Measurements from ENCODE around the gene SAMD4A.

The SAMD4A gene

DNA sequence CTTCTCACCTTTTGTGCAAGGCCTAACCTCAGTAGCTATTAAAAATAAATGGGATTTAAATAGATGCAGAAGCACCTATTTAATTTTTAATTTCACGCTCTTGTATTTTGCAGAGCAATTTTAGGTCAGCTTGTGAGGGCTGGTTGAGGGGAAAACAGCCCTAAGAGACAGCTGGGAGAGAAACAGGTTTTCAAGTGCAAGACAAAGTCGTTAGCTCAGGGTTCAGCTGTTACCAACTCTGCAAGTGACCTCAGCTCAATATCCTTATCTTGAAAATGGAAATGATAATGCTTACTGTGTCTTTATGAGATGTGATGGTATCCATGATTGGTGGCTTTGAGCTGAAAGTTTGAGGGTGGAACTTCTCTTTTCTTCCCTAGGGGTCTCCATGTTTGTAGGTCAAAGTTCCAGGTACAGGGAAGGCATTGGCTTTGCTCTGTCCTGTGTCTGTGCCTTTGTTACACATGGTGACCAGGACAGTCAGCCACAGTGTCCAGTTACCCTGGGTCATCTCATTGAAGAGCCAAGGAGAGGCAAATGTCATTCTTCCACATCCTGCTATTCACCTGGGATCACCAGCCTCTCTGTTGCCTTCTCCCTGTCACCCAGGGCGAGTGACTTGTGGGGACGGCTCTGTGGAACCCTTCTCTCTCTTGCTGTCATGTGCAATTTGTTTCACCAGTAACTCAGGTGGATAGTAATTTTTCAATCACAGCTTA, 100.3 kb downstream of the SAMD4A start:
- no peaks in the 10 kb centered on the region for H3K27me3 ChIP-seq (ENCODE audit: control insufficient read depth, insufficient read depth, low read length, poor library complexity, severe bottlenecking)

GRCh38 chr14:54667764-54668163, 100.8 kb downstream of the SAMD4A start:
- Histone ChIP-seq H3K36me3 (ENCODE audit: control insufficient read depth, insufficient read depth, low read length) (no peaks in the 10 kb centered on the region), H3K9me3 (ENCODE audit: control insufficient read depth, low read length) (no peaks in the 10 kb centered on the region), H3K27ac (ENCODE audit: insufficient read depth, low read depth, low read length, poor library complexity, severe bottlenecking) (no peak overlapping the region), H3K27me3 (ENCODE audit: control insufficient read depth, insufficient read depth, low read length, poor library complexity, severe bottlenecking) (no peaks in the 10 kb centered on the region), H3K4me3 (ENCODE audit: insufficient read depth, low read depth, low read length) (no peak overlapping the region), H3K4me1 (ENCODE audit: control insufficient read depth, insufficient read depth, low read length) (peaks cover 3% of the 10 kb centered on the region)
- WGBS, 2 experiments: 90 to 93% methylated on average over 8 of the region's 8 CpGs

More for the DNA sequence above, 100.3 kb downstream of the SAMD4A start:
- no peaks in the 10 kb centered on the region for H3K36me3 ChIP-seq (ENCODE audit: control insufficient read depth, insufficient read depth, low read length)
- no peaks in the 10 kb centered on the region for H3K9me3 ChIP-seq (ENCODE audit: control insufficient read depth, low read length)
- H3K4me3 ChIP-seq (ENCODE audit: insufficient read depth, low read depth, low read length): no peak overlapping the region
- peaks cover 6% of the 10 kb centered on the region for H3K4me1 ChIP-seq (ENCODE audit: control insufficient read depth, insufficient read depth, low read length)
- H3K27ac ChIP-seq (ENCODE audit: insufficient read depth, low read depth, low read length, poor library complexity, severe bottlenecking): no peak overlapping the region
- 90 to 98% methylated on average over 4 of the region's 4 CpGs for WGBS, 2 experiments

GRCh38 chr14:54669721-54670561, 103.0 kb downstream of the SAMD4A start:
- no peak overlapping the region for H3K27ac ChIP-seq (ENCODE audit: insufficient read depth, low read depth, low read length, poor library complexity, severe bottlenecking)
- 85 to 86% methylated on average over 19 to 20 of the region's 20 CpGs for WGBS, 2 experiments
- no peaks in the 10 kb centered on the region for H3K36me3 ChIP-seq (ENCODE audit: control insufficient read depth, insufficient read depth, low read length)
- H3K4me3 ChIP-seq (ENCODE audit: insufficient read depth, low read depth, low read length): no peak overlapping the region
- peaks cover 7% of the 10 kb centered on the region for H3K4me1 ChIP-seq (ENCODE audit: control insufficient read depth, insufficient read depth, low read length)
- no peaks in the 10 kb centered on the region for H3K9me3 ChIP-seq (ENCODE audit: control insufficient read depth, low read length)
- no peaks in the 10 kb centered on the region for H3K27me3 ChIP-seq (ENCODE audit: control insufficient read depth, insufficient read depth, low read length, poor library complexity, severe bottlenecking)

DNA sequence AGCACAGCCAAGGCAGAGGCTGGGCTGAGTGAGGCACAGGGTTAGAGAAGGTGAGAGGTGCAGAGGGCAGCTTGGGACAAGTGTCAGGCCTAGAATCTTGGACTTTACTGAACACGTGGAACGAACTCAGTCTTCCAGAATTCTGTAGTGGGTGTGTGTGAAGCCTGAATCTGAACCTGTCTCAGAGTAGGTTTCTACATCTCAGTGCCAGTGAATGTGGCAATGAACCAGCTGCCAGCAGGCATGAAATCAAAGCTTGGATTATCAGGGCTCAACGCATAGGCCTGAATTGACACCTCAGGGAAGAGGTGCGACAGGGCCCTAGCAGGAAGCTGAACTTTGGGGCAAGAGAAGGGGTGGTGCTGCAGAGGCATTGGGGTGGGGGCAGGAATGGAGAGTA, 104.6 kb downstream of the SAMD4A start:
- Histone ChIP-seq H3K36me3 (ENCODE audit: control insufficient read depth, insufficient read depth, low read length) (no peaks in the 10 kb centered on the region), H3K27ac (ENCODE audit: insufficient read depth, low read depth, low read length, poor library complexity, severe bottlenecking) (no peak overlapping the region), H3K4me1 (ENCODE audit: control insufficient read depth, insufficient read depth, low read length) (peaks cover 15% of the 10 kb centered on the region), H3K4me3 (ENCODE audit: insufficient read depth, low read depth, low read length) (no peak overlapping the region), H3K27me3 (ENCODE audit: control insufficient read depth, insufficient read depth, low read length, poor library complexity, severe bottlenecking) (no peaks in the 10 kb centered on the region), H3K9me3 (ENCODE audit: control insufficient read depth, low read length) (no peaks in the 10 kb centered on the region)
- WGBS, 2 experiments: 94% methylated on average over 4 of the region's 4 CpGs

DNA sequence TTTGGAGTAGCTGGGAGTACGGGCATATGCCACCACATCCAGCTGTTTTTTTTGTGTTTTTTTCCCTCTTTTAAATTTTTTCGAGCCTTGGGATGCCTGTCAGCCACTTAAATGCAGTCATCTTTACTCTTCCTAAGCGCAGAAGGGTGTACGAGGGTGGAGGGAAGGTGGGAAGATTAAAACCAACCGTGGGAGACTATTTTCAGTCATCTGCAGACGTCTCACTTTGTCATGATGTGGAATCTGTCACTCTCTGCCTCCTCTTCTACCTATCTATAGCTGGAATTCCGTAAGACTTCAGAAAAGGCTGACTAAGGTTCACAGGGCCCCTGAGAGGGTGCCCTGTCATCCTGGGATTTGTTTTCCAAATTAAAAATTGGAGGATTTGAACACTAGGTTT, 105.3 kb downstream of the SAMD4A start:
- Histone ChIP-seq H3K27ac (ENCODE audit: insufficient read depth, low read depth, low read length, poor library complexity, severe bottlenecking) (no peak overlapping the region), H3K4me1 (ENCODE audit: control insufficient read depth, insufficient read depth, low read length) (peaks cover 20% of the 10 kb centered on the region), H3K9me3 (ENCODE audit: control insufficient read depth, low read length) (no peaks in the 10 kb centered on the region), H3K36me3 (ENCODE audit: control insufficient read depth, insufficient read depth, low read length) (no peaks in the 10 kb centered on the region), H3K27me3 (ENCODE audit: control insufficient read depth, insufficient read depth, low read length, poor library complexity, severe bottlenecking) (no peaks in the 10 kb centered on the region), H3K4me3 (ENCODE audit: insufficient read depth, low read depth, low read length) (no peak overlapping the region)
- 83 to 84% methylated on average over 7 of the region's 7 CpGs for WGBS, 2 experiments

DNA sequence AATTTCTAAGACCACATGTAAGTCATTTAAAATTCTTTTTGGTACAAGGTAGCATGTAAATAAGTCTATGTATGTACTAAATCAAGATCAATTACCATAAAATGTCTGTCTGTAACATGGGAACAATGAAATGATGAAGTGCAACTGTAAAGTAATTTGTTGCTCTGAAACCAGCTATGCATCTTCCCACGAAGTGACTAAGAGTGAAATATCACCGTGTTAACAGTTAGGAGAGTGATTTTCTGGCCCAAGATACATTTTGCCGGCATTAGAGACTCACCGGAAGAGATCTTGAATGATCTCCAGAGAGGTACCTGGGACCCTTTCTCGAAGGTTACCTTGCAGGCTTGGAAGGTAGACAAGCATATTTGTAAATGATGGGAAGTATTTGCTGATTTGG, 105.8 kb downstream of the SAMD4A start:
- Histone ChIP-seq H3K4me3 (ENCODE audit: insufficient read depth, low read depth, low read length) (no peak overlapping the region), H3K27ac (ENCODE audit: insufficient read depth, low read depth, low read length, poor library complexity, severe bottlenecking) (no peak overlapping the region), H3K36me3 (ENCODE audit: control insufficient read depth, insufficient read depth, low read length) (no peaks in the 10 kb centered on the region), H3K4me1 (ENCODE audit: control insufficient read depth, insufficient read depth, low read length) (peaks cover 25% of the 10 kb centered on the region), H3K27me3 (ENCODE audit: control insufficient read depth, insufficient read depth, low read length, poor library complexity, severe bottlenecking) (no peaks in the 10 kb centered on the region), H3K9me3 (ENCODE audit: control insufficient read depth, low read length) (no peaks in the 10 kb centered on the region)
- WGBS, 2 experiments: 92 to 94% methylated on average over 5 of the region's 5 CpGs

DNA sequence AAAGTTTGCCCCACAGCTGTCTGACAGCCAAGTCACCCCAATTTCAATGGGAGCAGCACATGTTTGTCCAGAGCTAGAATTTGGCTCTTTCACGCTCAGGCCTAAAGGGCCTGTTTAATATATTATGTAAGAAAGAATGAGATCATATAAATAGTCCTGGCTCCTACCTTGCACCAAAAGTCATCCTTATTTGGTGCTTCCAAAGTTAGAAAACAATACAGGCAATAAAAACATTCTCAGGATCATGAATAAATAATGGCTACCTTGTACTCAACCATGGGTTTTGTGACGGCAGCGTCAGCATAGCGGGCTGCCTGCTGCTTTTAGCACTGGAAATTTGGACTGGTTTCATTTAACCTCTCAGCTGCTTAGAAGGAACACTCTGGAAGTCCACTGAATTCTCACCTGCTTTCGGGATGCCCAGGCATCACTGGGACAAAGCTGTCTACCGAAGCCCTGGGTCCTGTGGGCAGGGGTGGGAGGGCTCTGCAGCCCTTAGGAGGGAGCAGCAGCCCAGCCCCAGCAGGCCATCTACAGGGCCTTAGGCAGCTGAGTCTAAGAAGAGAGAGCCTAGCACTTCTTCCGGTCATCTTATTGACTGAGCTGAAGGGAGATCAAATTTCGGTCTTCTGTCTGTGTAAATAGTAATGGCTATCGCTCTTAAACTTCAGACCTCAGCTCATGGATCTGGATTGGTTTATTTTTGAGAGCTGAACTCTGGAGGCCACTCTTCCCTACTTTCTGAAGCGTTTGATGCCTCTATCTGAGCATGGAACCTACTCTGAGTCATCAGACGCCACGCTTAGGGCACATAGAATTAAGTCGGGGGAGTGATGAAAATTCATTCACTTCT, 106.5 kb downstream of the SAMD4A start:
- Histone ChIP-seq H3K27ac (ENCODE audit: insufficient read depth, low read depth, low read length, poor library complexity, severe bottlenecking) (no peak overlapping the region), H3K27me3 (ENCODE audit: control insufficient read depth, insufficient read depth, low read length, poor library complexity, severe bottlenecking) (no peaks in the 10 kb centered on the region), H3K36me3 (ENCODE audit: control insufficient read depth, insufficient read depth, low read length) (no peaks in the 10 kb centered on the region), H3K9me3 (ENCODE audit: control insufficient read depth, low read length) (no peaks in the 10 kb centered on the region), H3K4me1 (ENCODE audit: control insufficient read depth, insufficient read depth, low read length) (peaks cover 28% of the 10 kb centered on the region), H3K4me3 (ENCODE audit: insufficient read depth, low read depth, low read length) (no peak overlapping the region)
- 74 to 75% methylated on average over 12 to 13 of the region's 13 CpGs for WGBS, 2 experiments

- no peak overlapping the region for H3K27ac ChIP-seq (ENCODE audit: insufficient read depth, low read depth, low read length, poor library complexity, severe bottlenecking)
- H3K4me3 ChIP-seq (ENCODE audit: insufficient read depth, low read depth, low read length): no peak overlapping the region
- H3K36me3 ChIP-seq (ENCODE audit: control insufficient read depth, insufficient read depth, low read length): no peaks in the 10 kb centered on the region
- peaks cover 28% of the 10 kb centered on the region for H3K4me1 ChIP-seq (ENCODE audit: control insufficient read depth, insufficient read depth, low read length)
- no peaks in the 10 kb centered on the region for H3K9me3 ChIP-seq (ENCODE audit: control insufficient read depth, low read length)
- 68% methylated on average over 3 of the region's 3 CpGs for WGBS, 2 experiments
- no peaks in the 10 kb centered on the region for H3K27me3 ChIP-seq (ENCODE audit: control insufficient read depth, insufficient read depth, low read length, poor library complexity, severe bottlenecking)
These were observed 107.3 kb downstream of the SAMD4A start for GRCh38 chr14:54674046-54674741.

DNA sequence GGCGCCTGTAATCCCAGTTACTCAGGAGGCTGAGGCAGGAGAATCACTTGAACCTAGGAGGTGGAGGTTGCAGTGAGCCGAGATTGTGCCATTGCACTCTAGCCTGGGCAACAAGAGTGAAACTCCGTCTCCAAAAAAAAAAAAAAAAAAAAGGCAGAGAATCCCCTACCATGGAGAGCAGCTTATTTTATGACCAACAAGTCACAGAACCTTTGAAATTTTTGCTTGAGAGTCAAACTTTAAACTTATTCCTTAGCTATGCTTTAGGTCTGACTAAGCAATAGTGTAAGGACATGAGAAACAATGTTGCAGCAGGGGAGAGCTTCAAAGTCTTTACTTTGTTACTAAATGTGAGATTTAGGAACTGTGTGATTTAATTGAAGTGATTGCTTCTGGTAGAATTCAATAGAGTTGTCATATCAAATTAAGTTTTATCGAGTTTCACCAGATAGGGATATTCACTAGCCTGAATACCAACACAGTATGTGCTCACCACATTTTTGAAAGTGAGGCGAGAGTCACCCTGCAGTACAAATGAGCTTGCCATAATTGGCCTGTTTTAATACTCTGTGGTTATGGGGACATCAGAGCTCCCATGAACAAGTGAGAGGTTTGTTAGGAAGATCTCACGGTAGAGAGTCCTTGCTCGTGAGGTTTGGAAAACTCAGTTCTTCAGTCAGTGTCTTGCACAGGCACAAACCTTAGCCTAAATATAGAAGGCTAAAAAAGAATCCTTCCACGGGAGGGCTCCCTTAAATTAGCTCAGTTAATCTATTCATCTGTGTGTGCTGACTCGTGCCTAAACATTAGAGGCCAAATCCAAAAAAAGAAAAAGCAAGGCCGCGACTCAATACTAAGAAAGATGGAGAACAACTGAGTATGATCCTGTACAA, 108.6 kb downstream of the SAMD4A start:
- Histone ChIP-seq H3K4me3 (ENCODE audit: insufficient read depth, low read depth, low read length) (no peak overlapping the region), H3K36me3 (ENCODE audit: control insufficient read depth, insufficient read depth, low read length) (no peaks in the 10 kb centered on the region), H3K27ac (ENCODE audit: insufficient read depth, low read depth, low read length, poor library complexity, severe bottlenecking) (no peak overlapping the region), H3K9me3 (ENCODE audit: control insufficient read depth, low read length) (no peaks in the 10 kb centered on the region), H3K27me3 (ENCODE audit: control insufficient read depth, insufficient read depth, low read length, poor library complexity, severe bottlenecking) (no peaks in the 10 kb centered on the region), H3K4me1 (ENCODE audit: control insufficient read depth, insufficient read depth, low read length) (peaks cover 28% of the 10 kb centered on the region)
- 92 to 93% methylated on average over 11 of the region's 11 CpGs for whole genome bisulfite sequencing, 2 experiments
